GM12864 (cell line): Measurements from ENCODE around the gene HS1BP3.

Experiments used
- DNase-seq: peaks from one replicate; pipeline ENCODE4 v3.0.0-alpha.2; 2011; ENCODE audit warnings: low read depth
- H3K4me3 ChIP-seq: 2 replicates; pipeline ENCODE4 v1.5.1; 2011; ENCODE audit warnings: mild to moderate bottlenecking, low read depth, low read length, control low read depth
- TF ChIP-seq, protein P1 (sequence below): IDR thresholded peaks from 2 replicates; pipeline ENCODE4 v1.5.1; 2011; ENCODE audit warnings: low read depth, mild to moderate bottlenecking, moderate library complexity, low read length, control low read depth, inconsistent platforms; ENCODE audit errors: missing control alignments

The HS1BP3 gene

DNA sequence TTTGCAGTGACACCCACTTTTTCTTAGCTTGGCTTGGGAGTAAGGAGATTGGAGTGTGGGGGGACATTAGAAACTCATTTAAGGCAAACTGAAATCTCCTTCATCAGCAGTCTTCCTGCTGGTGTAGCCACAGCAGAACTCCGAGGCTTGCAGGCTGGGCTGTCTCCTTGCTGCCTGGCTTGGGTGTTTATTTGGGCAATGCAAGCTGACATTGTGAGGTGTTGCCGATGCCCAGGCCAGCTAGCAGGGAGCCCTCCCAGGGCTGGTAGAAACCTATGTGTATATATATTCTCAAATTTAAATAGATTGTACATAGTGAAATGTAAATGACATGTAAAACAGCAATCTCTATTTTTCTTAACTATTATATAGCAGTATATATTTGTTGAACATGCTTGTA, 27.9 kb upstream of the HS1BP3 start:
- no peak for DNase-seq
- TF ChIP-seq, protein P1, sequence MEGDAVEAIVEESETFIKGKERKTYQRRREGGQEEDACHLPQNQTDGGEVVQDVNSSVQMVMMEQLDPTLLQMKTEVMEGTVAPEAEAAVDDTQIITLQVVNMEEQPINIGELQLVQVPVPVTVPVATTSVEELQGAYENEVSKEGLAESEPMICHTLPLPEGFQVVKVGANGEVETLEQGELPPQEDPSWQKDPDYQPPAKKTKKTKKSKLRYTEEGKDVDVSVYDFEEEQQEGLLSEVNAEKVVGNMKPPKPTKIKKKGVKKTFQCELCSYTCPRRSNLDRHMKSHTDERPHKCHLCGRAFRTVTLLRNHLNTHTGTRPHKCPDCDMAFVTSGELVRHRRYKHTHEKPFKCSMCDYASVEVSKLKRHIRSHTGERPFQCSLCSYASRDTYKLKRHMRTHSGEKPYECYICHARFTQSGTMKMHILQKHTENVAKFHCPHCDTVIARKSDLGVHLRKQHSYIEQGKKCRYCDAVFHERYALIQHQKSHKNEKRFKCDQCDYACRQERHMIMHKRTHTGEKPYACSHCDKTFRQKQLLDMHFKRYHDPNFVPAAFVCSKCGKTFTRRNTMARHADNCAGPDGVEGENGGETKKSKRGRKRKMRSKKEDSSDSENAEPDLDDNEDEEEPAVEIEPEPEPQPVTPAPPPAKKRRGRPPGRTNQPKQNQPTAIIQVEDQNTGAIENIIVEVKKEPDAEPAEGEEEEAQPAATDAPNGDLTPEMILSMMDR: no peak
- H3K4me3 ChIP-seq: no peak overlapping the region

DNA sequence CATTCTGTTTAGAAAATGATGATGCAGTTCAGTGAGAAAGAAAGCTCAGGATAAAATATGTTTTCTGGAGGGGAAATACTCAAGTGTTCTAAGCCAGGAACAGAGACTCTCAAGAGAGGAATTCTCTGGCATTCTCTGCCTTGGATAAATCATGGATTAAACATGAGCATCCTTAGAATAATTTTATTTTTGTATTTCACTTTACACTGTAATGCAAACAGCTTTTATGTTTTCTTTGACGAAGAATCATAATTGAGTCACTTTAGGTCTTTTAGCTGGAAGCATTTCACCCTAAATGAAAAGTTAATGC, 27.1 kb upstream of the HS1BP3 start:
- no peak for DNase-seq
- no peak overlapping the region for H3K4me3 ChIP-seq
- TF ChIP-seq, protein P1: no peak

GRCh38 chr2:20677301-20678085, 26.6 kb upstream of the HS1BP3 start:
- H3K4me3 ChIP-seq: peak overlapping the region; percentile 9
- no peak for DNase-seq
- TF ChIP-seq, protein P1: peak; percentile 59

DNA sequence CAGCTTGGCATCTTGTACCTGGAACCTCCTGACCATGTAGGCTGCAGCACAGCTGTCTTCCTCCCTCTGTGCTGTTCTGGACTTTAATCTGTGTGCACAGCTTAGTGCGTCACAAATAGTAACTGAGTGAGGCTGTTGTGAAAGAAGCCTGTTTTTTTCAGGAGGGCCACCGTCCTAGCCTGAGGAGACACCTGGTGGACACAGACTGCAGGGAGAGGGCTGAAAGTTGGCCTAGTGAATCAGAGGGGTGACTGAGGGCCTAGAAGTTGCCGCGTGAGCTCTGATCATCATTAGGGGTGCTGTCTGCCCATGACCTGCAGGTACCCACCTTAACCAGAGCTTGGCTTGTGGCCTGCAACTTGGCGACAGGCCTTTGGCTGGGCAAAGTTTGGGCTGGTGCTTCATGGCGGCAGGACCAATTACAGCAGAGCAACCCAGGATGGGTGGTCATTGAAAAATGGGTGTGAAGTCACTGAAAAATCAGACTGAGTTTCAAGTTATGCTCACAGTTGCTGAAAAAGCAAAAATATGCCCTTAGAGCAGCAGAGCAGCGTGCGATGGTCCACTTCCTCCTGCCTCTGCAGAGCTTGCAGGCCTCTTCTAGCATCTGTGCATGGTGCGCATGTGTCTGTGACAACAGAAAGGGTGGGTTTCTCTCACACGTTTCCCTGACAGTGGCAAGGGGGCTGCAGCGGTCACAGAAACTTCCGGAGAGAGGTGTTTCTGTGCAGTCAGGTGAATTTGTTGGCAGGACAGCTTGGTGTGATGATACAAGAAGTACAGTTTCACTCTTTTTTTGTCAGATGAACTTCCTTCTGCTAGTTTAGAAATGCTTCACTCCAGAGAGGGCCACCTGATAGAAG, 25.7 kb upstream of the HS1BP3 start:
- DNase-seq: peak; percentile 92
- TF ChIP-seq, protein P1: peak; percentile 31
- H3K4me3 ChIP-seq: no peak overlapping the region

DNA sequence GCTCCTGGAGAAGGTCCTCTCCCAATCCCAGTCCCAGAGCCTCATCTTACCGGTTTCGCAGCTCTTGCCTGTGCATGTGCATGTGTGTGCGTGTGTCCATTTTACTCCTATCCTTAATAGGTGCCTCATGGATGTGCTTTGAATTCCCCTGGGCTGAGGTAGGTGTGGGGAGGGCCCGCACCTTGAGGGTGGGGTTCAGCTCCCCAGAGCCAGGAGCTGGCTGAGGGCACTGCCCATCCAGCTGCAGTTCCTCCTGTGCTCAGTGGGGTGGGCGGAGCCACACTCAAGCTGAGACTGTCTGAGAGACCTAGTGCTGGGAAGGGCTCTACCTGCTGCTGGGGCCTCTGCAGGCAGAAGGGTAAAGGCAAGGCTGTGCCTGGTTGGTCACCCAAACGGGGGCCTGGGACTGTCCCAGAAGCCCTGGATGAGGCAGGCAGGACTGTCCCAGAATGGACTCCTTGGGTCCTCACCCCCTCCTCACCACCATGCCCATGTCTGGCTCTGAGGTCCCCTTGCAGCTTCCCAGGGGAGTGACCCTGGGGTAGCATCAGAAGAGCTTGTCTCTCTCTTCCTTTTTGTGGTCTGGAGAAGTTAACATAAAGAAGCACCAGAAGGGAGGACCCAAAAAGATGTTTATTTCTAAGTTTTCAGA, 24.9 kb upstream of the HS1BP3 start:
- DNase-seq: peak; percentile 34
- no peak overlapping the region for H3K4me3 ChIP-seq
- TF ChIP-seq, protein P1: peak; percentile 33

GRCh38 chr2:20674974-20675679, 24.2 kb upstream of the HS1BP3 start:
- no peak for DNase-seq
- no peak overlapping the region for H3K4me3 ChIP-seq
- TF ChIP-seq, protein P1: no peak
